Measurements from ENCODE around the gene MOBP.
"Not testable (repeated sequence)": the region's sequence is repeated elsewhere in the genome, so short reads cannot be mapped to it uniquely, and the experiment has no call there.

MOBP gene

DNA sequence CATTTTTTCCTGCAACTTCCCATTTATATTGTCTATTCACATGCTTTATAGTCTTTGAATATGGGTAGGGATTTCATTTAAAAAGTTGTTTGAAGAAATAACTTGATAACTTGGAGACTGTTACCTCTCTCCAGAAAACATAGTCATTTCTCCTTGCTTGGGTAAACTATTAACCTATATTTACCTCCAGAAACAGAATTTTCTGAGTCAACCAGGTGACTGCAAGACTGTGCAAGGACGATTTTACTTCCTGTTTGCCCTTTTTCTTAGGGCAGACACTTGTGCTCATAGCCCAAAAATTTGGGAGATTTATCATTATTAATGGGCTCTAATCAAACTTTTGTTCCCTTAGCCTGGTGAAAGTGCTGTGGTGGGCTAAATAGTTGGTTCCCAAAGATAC is 14.3 kb upstream of the MOBP start:
- DNase-seq (ENCODE audit: low read depth), result no peak

DNA sequence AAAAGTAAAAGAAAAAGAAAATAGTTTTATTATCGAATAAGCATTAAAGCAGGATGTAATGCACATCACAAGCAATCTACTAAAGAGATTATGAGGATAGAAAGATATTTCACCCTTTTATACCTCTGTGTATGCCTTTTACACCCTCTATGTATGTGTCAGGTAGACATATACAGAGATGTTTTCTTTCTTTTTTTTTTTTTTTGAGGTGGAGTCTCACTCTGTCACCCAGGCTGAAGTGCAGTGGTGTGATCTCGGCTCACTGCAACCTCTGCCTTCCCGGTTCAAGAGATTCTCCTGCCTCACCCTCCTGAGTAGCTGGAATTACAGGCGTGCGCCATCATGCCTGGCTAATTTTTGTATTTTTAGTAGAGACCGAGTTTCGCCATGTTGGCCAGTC is 13.6 kb upstream of the MOBP start:
- not testable (repeated sequence) for DNase-seq (ENCODE audit: low read depth)

DNA sequence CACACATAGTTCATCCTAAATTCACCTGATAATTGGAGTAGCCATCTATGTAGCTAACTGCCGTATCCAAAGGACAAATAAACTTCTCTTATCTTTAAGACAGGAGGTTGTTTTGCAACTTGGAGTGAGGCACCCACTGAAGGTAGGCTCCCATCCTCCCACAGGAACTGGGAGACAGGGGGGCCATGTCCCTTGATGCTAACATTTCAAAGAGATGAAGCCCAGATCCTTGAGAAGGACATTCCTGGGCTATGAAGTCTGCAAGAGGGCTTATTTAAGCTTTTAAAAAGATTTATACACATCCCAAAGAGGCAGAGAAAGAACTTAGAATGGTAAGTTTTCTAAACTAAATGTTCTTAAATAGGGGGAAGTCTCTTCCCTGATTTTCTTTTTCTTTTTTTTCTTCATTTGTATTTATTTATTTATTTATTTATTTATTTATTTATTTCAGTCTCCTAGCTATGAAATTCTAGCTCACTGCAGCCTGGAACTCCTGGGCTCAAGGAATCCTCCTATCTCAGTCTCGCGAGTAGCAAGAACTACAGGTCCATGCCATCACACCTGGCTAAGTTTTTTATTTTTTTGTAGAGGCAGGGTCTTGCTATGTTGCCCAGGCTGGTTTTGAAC is 12.8 kb upstream of the MOBP start:
- no peak for DNase-seq (ENCODE audit: low read depth)

DNA sequence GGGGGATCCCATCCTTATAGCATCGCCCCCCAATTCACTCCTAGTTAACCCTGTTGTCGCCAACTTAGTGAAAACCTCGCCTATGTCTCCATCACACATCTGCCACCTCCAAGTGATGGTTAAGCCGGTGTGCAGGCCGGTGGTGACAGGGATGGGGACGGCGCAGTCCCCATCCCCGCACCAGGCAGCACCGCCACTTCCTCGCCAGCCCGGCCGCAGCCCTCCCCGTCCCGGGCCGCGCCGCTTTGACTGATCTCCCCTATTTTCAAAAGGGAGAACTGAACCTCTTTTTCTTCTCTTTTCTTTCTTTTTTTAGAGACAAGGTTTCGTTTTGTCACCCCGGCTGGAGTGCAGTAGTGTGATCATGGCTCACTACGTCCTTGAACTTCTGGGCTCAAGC is 11.3 kb upstream of the MOBP start:
- DNase-seq (ENCODE audit: low read depth), result no peak

DNA sequence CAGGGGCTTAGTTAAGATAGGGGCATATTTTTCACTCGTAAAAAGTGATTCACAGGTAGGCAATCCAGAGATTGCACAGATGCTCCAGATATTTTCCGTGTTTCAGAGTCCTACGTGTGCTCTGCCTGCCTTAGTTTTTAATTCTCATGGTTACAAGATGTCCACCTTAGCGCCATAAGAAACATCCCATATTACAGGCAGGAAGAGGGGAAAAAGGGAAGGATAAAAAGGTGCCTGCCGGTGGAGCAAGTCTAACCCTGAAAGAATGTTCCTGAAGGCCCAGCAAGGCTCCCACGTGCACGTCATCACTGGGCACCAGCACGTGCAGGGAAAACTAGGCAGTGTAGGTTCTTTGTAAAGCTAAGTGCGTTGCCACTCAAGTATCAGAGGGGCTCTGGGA is 10.1 kb upstream of the MOBP start:
- DNase-seq (ENCODE audit: low read depth), result no peak

DNA sequence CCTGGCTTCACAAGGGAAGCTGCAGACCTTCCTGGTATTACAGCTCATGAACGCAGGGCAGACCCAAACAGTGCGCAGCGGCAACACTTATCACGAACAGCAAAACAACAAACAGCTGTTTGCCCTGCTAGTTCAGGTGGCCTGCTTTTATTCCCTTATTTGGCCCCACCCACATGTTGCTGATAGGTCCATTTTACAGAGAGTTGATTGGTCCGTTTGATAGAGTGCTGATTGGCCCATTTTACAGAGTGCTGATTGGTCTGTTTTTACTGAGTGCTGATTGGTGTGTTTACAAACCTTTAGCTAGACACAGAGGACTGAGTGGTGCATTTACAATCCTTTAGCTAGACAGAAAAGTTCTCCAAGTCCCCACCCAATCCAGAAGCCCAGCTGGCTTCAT is 8.9 kb upstream of the MOBP start:
- DNase-seq (ENCODE audit: low read depth), result not testable (repeated sequence)

DNA sequence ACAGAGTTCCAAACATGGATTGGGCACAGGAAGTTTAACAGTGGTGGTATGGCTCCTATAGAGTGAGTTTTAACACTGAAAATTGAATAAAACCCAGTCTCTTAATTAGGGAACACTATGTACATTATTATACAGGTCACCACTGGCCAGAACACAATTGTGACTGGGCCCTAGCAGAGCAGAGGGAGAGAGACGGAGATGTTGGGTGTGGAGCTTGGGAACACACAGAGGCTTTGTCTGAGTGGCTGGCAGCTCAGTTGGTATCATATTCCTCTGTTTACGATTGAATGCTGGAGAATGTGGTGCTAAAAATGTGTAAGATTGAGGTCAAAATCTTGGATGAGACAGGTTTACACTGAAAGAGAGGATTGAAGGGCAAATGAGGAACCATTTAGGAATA is 6.8 kb upstream of the MOBP start:
- DNase-seq (ENCODE audit: low read depth), result no peak

DNA sequence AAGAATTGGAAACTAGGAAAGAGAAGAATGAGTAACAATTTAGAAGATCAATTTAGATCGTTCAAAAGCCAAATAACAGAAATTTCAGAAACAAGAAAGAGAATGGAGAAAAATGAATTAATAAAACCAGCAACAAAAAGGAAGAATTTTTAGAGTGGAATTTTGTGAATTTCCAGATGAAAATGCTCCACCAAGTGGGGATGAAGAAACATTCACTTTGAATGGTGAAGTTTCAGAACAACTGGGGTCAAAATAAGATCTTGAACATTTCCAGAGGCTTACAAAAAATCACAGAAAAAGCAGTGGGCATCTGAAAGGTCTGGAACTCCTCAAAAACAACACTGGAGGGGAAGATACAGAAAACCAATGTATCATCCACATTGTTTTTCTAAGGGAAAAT is 4.2 kb upstream of the MOBP start:
- no peak for DNase-seq (ENCODE audit: low read depth)

DNA sequence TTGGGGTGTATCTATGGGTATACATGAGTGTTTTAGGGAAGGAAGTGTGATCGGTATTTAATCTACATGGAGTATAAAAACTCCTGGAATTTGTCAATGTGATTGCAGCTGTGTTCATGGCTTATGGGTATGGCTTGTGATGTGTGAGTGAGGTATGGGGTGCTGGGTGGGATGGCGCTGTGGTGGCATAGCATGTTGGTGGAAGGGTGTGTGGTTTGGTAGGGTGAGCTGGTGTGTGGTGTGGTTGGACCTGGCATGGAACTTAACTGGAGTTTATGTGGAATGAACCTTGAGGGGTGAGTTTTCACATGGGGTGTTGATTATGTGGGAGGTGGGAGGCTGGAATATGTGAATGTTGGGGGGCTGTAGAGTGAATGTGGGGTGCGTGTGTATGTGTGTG is 492 bp upstream of the MOBP start:
- no peak for DNase-seq (ENCODE audit: low read depth)

DNA sequence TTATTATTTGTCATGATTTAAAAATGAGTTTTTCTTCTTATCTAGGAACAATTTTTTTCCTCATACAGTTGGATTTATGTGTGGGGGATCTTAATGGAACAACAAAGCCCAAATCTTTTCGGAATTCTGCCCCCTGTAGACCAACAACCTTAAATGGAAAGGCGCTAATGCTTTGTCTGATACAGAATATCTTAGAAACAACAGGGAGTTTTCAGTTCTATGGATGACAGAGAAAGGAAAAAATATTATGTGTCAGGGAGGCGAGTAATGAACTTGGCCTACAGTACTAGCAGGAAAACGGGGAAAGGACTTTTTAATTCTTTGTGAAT is 592 bp downstream of the MOBP start:
- no peak for DNase-seq (ENCODE audit: low read depth)

DNA sequence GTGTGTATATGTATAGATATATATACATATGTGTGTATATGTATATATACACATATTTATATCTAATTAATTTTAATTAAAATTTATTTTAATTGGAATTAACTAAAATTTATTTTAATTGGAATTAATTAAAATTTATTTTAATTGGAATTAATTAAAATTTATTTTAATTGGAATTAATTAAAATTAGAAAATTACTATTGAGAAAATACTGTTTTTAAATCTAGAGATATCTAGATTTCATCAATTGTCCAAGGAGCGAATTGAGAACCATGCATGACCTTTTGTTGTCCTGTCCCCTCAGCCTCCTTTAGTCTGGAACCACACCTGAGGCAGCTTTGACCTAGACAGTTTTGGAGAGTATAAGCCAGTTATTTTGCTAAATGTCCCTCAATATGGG is 1.8 kb downstream of the MOBP start:
- no peak for DNase-seq (ENCODE audit: low read depth)

DNA sequence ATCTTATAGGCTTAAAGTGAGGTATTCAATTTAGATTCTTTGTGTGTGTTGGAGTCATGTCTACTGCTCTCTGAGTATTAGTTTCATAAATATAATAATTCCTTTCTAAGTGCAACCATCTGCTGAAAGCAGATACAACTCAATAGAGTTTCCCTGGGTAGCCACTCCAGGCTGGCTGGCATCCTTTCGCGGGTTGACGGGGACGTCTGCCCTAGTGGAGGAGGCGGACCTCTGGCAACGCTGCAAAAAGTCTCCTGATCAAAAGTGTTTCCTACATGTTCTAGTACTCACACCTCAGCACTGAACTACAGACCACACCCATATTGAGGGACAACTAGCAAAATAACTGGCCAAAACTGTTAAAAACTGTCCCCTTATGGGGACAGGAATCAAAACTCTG is 2.5 kb downstream of the MOBP start:
- no peak for DNase-seq (ENCODE audit: low read depth)

DNA sequence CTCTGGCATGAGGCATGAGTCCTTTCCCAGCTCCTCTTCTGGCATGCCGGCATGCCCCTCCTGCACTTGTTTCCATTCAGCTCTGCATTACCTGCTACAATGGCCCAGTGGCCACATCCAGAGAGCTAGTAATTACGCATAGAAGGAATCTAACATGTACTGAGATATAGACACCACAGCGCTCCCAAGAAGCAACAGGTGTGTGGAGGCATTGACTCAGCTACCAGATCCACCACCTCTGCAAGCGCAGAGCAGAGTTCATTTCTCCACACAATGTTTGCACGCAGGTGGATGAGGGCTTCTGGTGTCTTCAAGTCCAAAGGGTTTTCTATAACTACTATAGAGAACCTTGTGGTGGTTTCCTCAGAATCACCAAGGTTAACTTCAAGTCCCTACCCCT is 4.2 kb downstream of the MOBP start:
- DNase-seq (ENCODE audit: low read depth), result no peak

DNA sequence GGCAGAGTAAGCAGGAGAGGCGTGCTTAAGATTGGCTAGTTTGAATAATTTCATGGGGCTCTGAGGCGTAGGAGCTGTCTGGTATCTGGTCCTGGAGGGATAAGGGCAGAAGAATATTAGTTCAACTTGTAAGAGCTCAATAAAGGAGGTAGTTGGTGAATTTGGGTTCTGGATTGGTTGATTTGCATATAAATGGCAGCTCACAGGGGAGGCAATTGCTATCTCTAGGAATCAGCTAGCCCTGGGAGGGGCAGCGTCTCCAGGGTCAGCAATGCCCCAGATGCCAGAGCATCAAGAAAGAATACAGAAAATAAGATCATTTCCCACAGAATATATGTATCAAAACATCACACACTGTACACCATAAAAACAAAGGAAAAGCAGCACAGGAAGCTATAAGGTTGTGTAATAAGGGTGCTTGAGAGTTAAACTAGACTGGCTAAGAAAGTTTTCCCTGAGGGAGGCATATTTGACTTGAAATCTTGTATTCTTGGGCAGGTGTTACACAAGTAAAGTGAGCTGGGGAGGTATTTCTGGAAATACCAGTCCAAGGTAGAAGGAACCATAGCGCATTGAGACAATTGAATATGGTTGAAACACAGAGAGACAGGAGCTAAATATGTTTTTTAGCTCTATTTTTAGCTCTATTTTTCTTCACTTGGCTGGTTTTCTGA is 6.1 kb downstream of the MOBP start:
- DNase-seq (ENCODE audit: low read depth), result no peak

DNA sequence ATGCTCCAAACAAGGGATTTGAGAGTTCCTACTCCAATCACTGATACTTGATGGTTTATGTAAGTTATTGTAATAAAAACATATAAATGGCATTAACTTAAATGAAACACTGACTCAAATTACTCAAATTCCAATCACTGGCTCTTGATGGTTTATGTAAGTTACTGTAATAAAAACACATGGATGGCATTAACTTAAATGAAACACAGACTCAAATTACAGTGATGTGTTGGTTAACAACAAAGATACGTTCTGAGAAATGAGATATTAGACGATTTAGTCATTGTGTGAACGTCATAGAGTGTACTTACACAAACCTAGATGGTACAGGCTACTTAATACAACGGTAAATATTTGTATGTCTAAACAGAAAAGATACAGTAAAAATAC is 6.6 kb downstream of the MOBP start:
- no peak for DNase-seq (ENCODE audit: low read depth)

DNA sequence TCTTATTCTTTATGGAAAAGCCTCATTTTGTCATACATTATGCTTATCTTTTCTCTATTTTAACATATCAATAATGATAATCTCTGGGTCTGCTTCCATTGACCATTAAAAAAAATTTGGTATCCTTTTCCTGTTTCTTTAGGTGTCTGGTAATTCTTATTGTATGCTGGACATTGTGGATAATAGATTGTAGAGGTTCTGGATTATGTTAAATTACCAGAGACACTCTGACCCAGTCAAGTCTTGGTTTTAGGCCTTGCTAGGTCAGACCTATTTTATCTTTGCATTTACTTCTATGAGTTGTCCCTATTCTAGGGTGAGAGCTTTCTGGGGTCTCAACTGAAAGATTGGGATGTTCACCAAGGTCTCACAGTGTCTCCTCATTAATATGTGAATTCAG is 9.3 kb downstream of the MOBP start:
- no peak for DNase-seq (ENCODE audit: low read depth)

DNA sequence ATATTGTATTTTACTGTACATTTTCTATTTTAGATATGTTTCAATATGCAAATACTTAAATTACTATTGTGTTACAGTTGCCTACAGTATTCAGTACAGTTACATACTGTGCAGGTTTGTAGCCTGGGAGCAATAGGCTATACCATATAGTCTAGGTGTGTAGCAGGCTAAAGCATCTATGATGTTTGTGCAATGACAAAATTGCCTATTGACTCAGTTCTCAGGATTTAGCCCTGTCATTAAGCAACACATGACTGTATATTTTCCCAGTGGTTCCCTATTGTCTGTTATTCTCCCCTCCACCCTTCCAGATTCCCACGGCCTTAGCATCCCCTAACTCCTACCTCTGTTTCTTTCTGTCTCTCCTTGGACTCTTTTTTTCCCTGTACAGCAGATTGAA is 10.7 kb downstream of the MOBP start:
- DNase-seq (ENCODE audit: low read depth), result no peak

DNA sequence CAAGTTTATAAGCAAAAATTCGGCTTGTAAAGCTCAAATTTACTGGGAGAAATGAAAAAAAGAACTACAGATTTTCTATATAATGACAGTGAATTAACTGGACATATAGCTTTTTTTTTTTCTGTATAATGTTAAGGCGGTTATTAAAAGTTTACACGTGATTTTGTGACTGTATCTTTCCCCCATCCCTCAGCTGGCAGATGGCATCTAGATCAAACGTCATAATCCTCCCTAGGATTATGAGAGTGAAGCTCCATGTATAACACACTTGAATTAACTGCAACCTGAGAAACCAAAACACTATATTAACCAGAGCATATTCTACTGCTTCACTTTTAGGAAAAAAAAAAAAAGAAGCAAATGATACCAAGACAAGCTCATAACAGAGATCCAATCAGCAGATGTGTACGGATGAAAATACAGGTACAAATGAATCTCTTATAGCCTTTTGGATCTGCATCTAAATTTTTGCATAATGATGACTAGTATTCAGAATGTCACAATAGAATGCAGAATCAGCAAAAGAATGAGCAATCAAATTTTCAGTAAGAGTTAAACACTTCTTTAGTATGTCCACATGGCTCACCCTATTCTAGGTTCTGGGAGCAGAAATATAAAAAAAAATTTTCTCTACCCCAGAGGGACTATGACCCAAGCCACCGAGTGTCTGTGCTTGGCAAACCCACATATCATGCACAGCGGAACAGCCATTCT is 12.4 kb downstream of the MOBP start:
- DNase-seq (ENCODE audit: low read depth), result no peak

DNA sequence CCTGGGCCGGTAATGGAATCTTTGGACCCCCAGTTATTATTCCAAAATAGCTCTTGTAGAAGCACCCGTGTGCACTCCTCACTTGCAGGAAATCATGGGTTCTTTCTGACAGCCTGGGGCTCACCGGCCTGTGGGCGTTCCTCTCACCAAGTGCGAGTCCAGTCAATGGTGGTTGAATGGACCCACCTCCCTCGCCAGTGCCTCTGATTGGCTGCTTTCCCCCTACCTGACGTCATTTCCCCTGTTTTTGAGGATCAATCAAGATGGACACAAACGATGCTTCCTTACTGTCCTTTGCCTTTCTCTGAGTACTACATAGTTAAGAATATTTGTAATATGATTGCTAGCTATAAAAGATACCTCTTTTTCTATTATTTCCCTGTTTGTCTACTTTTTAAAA is 18.1 kb downstream of the MOBP start:
- no peak for DNase-seq (ENCODE audit: low read depth)

DNA sequence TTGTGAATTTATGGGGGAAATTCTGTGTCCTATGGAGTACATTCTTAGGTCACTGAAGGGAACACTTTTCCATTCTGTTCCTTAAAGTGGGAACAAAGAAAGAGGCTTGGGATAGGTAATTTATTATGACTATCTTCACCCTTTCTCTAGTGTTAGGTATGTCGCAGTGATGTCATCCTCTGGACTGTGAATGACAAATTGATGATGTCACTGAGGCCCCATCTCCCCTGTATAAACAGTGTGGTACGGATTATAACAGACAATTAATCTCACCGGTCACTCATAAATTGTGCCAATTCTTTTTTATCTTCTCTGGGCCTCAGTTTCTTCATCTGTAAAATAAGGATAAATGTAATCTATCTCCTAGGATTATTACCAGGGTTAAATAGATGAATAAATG is 23.5 kb downstream of the MOBP start:
- DNase-seq (ENCODE audit: low read depth), result no peak

DNA sequence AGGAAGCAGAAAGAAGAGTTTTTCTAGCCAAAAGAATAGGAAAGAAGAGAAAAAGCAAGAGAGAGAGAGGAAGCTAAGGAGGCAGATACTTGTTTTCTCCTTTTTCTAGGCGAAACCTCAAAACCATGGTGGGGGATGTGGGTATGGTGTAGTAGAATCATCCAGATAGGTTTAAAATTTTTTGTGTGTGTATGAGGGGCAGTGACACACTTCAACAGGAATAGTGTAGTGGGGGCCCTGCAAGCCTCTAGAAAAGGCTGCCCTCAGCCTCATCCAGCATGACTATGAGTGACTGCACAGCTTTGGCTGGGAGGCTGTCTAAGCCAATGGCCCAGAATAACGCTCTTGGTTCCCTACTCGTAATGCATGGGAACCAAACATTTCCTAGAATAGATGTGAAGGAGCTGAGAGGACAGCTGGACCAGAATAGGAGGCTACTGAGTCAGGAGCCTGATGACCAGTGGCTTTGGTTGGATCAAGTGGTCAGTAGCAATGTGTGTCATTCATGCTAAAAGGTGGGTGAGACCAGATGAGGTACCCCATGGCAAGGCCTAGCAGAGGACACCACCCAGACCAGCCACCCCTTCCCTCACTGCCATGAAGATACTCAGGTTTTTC is 24.4 kb downstream of the MOBP start:
- DNase-seq (ENCODE audit: low read depth), result no peak

DNA sequence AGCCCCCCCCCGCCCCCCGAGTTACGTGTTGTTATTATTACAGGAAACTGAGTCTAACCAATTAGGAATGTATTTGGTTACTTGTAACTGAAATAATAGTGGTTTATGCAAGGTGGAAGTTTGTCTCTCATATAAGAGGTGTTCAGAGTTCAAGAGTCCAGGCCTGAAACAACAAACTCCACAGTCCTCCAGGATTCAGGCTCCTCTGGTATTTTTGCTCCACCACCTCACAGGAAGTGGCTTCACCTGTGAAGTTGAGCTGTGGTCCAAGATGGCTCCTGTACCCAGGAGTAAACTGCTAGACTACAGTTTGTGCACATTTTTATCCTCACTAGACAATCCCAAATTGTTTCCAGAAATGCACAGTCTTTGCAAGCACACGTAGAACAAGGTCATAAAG is 27.3 kb downstream of the MOBP start:
- DNase-seq (ENCODE audit: low read depth), result no peak

DNA sequence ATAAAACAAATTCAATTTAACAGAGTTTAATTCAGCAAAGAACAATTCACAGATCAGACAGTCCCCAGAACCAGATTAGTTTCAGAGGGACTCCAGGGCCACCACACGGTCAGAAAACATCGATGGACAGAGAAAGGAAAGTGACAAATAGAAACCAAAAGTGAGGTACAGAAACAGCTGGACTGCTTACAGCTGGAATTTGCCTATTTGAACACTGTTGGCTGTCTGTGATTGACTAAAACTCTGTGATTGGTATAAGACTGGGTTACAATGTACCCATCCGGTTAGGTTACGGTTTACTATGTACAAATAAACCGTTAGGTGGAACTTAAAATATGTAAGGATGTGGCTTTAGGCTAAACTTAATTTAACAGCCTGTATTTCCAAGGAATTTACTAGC is 30.3 kb downstream of the MOBP start:
- DNase-seq (ENCODE audit: low read depth), result no peak
